ENCODE data around the gene CNST.

GRCh38 chr1:246565751-246566127 lies 517 bp upstream of the CNST start:
- TF ChIP-seq CTCF (IDR thresholded peaks at IDR 0.05; ENCODE audit: low read length) (no peak), EZH2 (optimal IDR thresholded peaks at IDR 0.05; ENCODE audit: low read depth, low read length) (no peak), EZH2phosphoT487 (IDR thresholded peaks at IDR 0.05; ENCODE audit: low read length) (no peak)
